Measurements from ENCODE around the gene PDE12. TPM values are rescaled to one million over a fixed set of nuclear protein-coding genes. Genes with fewer than 3 reads are reported as not detected.
"Not testable (repeated sequence)": the region's sequence is repeated elsewhere in the genome, so short reads cannot be mapped to it uniquely, and the experiment has no call there.

PDE12 gene
- polyA plus RNA-seq, 1 donor from 2014 or later, result 10.3 TPM

- no peaks in the 10 kb centered on the region for H3K9me2 ChIP-seq (ENCODE audit: insufficient read depth, low read length)
- H3K27me3 ChIP-seq (ENCODE audit: insufficient read depth, low read depth, low read length), result no peaks in the 10 kb centered on the region
- H3K4me3 ChIP-seq (ENCODE audit: low read length), result no peak overlapping the region
- no peaks in the 10 kb centered on the region for H4K20me1 ChIP-seq (ENCODE audit: insufficient read depth)
- no peaks in the 10 kb centered on the region for H3K79me2 ChIP-seq (replicated peaks; ENCODE audit: insufficient read depth, low read length)
- no peak overlapping the region for H3K9ac ChIP-seq (ENCODE audit: low read length)
- no peak overlapping the region for H3K27ac ChIP-seq (ENCODE audit: low read length)
- H3K36me3 ChIP-seq (ENCODE audit: insufficient read depth, low read length), result no peaks in the 10 kb centered on the region
- no peaks in the 10 kb centered on the region for H3F3A ChIP-seq (ENCODE audit: insufficient read depth, low read length, poor library complexity, severe bottlenecking)
- no peak overlapping the region for H3K4me2 ChIP-seq (ENCODE audit: low read length)
- TF ChIP-seq RAD21 (conservative IDR thresholded peaks at IDR 0.05), result no peak
- TF ChIP-seq EP300 (conservative IDR thresholded peaks at IDR 0.05; ENCODE audit: poor library complexity, severe bottlenecking), result no peak
- no peak for TF ChIP-seq SMC3 (conservative IDR thresholded peaks at IDR 0.05; ENCODE audit: poor library complexity)
- no peak for TF ChIP-seq REST (IDR thresholded peaks at IDR 0.05; ENCODE audit: borderline replicate concordance)
- TF ChIP-seq EZH2 (IDR thresholded peaks at IDR 0.05; ENCODE audit: borderline replicate concordance, insufficient read depth, low read length, poor library complexity, severe bottlenecking), result no peak
- no peak for TF ChIP-seq POLR2AphosphoS5 (IDR thresholded peaks at IDR 0.05)
- no peak for TF ChIP-seq MXI1 (conservative IDR thresholded peaks at IDR 0.05; ENCODE audit: poor library complexity, severe bottlenecking)
- TF ChIP-seq CTCF (IDR thresholded peaks at IDR 0.05; ENCODE audit: poor library complexity, severe bottlenecking), result no peak
- no peak for TF ChIP-seq TAF1 (IDR thresholded peaks at IDR 0.05; ENCODE audit: low read depth)
- no peak overlapping the region for H2AFZ ChIP-seq (ENCODE audit: low read depth, low read length)
- H3K9me3 ChIP-seq (ENCODE audit: low read length), result no peaks in the 10 kb centered on the region
Measured at GRCh38 chr3:57605683-57606082, 49.6 kb downstream of the PDE12 start.

- not testable (repeated sequence) for H3K9ac ChIP-seq (ENCODE audit: low read length); H3K36me3 ChIP-seq (ENCODE audit: insufficient read depth, low read length); H3K9me3 ChIP-seq (ENCODE audit: low read length); H3K27me3 ChIP-seq (ENCODE audit: insufficient read depth, low read depth, low read length); H3F3A ChIP-seq (ENCODE audit: insufficient read depth, low read length, poor library complexity, severe bottlenecking); H3K9me2 ChIP-seq (ENCODE audit: insufficient read depth, low read length); H3K4me2 ChIP-seq (ENCODE audit: low read length); H4K20me1 ChIP-seq (ENCODE audit: insufficient read depth); H3K4me3 ChIP-seq (ENCODE audit: low read length); H3K27ac ChIP-seq (ENCODE audit: low read length); H3K79me2 ChIP-seq (replicated peaks; ENCODE audit: insufficient read depth, low read length); H2AFZ ChIP-seq (ENCODE audit: low read depth, low read length)
Measured at GRCh38 chr3:57611870-57612269, 55.8 kb downstream of the PDE12 start.

GRCh38 chr3:57616233-57616632 lies 60.2 kb downstream of the PDE12 start:
- H3K4me2 ChIP-seq (ENCODE audit: low read length), result no peak overlapping the region

More at GRCh38 chr3:57616233-57616632, 60.2 kb downstream of the PDE12 start:
- Histone ChIP-seq H3K4me3 (ENCODE audit: low read length) (no peak overlapping the region), H3K27ac (ENCODE audit: low read length) (no peak overlapping the region), H3K36me3 (ENCODE audit: insufficient read depth, low read length) (no peaks in the 10 kb centered on the region), H2AFZ (ENCODE audit: low read depth, low read length) (no peak overlapping the region), H3K79me2 (replicated peaks; ENCODE audit: insufficient read depth, low read length) (no peaks in the 10 kb centered on the region), H3K9ac (ENCODE audit: low read length) (no peak overlapping the region), H3F3A (ENCODE audit: insufficient read depth, low read length, poor library complexity, severe bottlenecking) (no peaks in the 10 kb centered on the region), H3K9me3 (ENCODE audit: low read length) (no peaks in the 10 kb centered on the region), H3K27me3 (ENCODE audit: insufficient read depth, low read depth, low read length) (no peaks in the 10 kb centered on the region), H3K9me2 (ENCODE audit: insufficient read depth, low read length) (no peaks in the 10 kb centered on the region), H4K20me1 (ENCODE audit: insufficient read depth) (no peaks in the 10 kb centered on the region)
- TF ChIP-seq SMC3 (conservative IDR thresholded peaks at IDR 0.05; ENCODE audit: poor library complexity), result no peak
- TF ChIP-seq RAD21 (conservative IDR thresholded peaks at IDR 0.05), result no peak
- TF ChIP-seq EP300 (conservative IDR thresholded peaks at IDR 0.05; ENCODE audit: poor library complexity, severe bottlenecking), result no peak
- TF ChIP-seq EZH2 (IDR thresholded peaks at IDR 0.05; ENCODE audit: borderline replicate concordance, insufficient read depth, low read length, poor library complexity, severe bottlenecking), result no peak
- no peak for TF ChIP-seq REST (IDR thresholded peaks at IDR 0.05; ENCODE audit: borderline replicate concordance)
- no peak for TF ChIP-seq POLR2AphosphoS5 (IDR thresholded peaks at IDR 0.05)
- TF ChIP-seq CTCF (IDR thresholded peaks at IDR 0.05; ENCODE audit: poor library complexity, severe bottlenecking), result no peak
- no peak for TF ChIP-seq MXI1 (conservative IDR thresholded peaks at IDR 0.05; ENCODE audit: poor library complexity, severe bottlenecking)
- no peak for TF ChIP-seq TAF1 (IDR thresholded peaks at IDR 0.05; ENCODE audit: low read depth)
